Measurements from ENCODE around the gene TM4SF4. TPM values are rescaled to one million over a fixed set of nuclear protein-coding genes. Genes with fewer than 3 reads are reported as not detected.
"Not testable (repeated sequence)": the region's sequence is repeated elsewhere in the genome, so short reads cannot be mapped to it uniquely, and the experiment has no call there.

The TM4SF4 gene, protein sequence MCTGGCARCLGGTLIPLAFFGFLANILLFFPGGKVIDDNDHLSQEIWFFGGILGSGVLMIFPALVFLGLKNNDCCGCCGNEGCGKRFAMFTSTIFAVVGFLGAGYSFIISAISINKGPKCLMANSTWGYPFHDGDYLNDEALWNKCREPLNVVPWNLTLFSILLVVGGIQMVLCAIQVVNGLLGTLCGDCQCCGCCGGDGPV
- not detected for total RNA-seq

DNA sequence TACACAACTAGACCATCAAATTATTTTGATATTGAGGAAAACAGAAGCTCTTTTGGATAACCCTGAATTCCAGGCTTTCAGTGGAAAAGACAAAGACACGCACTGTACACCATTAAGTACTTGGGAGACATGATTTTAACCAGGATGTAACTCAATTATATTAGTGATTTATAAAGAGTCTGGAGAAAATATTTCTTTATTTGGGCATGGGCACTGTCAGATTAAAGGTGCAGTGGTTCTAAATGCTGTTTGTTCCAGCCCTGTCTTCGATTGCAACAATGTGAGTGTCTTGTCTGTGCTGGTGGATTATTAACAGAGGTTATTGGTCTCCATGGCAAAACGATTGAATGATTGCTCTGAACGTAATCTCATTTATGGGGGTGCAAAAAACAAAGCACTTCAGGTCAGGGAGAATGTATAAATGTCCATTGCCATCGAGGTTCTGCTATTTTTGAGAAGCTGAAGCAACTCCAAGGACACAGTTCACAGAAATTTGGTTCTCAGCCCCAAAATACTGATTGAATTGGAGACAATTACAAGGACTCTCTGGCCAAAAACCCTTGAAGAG lies at the start of gene TM4SF4:
TM4SF4 (plus strand) TSS at position 448 of the 568 bp plus-strand sequence. CDS start 181 bp downstream, outside the sequence.
- DNase-seq (ENCODE audit: low spot score in 2 of 2) (no peak), ATAC-seq (no peak)
- no peaks in the 10 kb centered on the region for H3K36me3 Mint-ChIP-seq
- H3K27ac Mint-ChIP-seq, result no peak within 1 kb of the TSS
- no peaks in the 10 kb centered on the region for H3K9me3 Mint-ChIP-seq

DNA sequence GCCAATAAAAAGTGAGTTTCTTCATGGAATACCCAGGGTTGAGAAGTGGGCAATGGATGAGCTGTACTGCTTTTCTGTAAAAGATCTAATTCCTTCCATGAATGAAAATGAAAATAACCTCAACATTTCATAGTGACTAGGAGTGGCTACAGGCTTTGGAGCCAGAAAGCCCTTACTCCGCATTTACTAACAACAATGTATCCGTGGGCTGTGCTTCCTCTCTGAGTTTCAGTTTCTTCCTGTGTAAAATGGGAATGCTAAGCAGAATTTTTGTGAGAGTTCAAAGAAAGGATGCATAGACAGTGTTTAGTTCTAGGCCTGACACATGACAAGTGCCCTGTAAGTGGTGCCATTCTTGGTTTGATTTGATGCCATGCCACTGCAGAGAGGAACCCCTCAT lies 49.6 kb upstream of the TM4SF4 start:
- no peak overlapping the region for H3K27ac Mint-ChIP-seq
- no peaks in the 10 kb centered on the region for H3K36me3 Mint-ChIP-seq
- ATAC-seq, result no peak
- DNase-seq (ENCODE audit: low spot score in 2 of 2), result no peak
- H3K9me3 Mint-ChIP-seq, result no peaks in the 10 kb centered on the region

DNA sequence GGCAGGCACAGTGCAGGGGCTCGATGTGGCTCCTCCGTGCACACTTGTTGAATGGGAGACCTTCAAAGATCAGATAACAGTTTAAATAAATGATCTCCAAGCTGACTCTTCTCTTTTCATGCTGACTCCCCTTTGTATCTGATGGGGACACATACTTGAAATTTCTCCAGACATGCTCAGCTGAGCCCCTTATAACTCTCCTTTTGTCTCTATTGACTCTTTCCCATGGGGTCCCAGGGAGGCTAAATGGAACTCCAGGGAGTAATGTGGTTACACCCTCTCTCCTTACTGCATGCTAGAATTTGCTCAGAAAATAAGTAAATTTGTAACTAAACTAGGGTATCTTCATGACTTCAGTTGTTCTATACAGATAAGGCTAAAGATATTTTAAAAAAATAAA lies 48.2 kb upstream of the TM4SF4 start:
- ATAC-seq (no peak), DNase-seq (ENCODE audit: low spot score in 2 of 2) (no peak)
- no peak overlapping the region for H3K27ac Mint-ChIP-seq
- no peaks in the 10 kb centered on the region for H3K36me3 Mint-ChIP-seq
- H3K9me3 Mint-ChIP-seq, result no peaks in the 10 kb centered on the region

DNA sequence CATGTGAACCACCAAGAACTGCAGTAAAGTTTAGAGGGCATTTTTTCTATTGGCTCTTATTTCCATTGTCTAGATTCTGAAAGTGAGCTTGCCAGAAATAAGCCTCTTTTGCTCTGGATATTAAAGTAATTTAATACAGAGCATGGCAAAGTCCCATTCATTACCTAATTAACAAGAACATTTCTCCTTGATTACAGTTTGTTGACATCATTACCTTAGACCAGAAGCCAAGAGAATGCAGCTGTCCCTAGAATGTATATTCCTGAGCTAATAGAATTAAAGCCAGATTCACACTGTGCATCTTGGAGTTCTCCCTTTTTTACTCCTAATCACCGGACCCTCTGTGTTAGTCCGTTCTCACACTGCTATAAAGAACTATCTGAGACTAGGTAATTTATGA lies 46.4 kb upstream of the TM4SF4 start:
- no peak overlapping the region for H3K27ac Mint-ChIP-seq
- no peak for ATAC-seq
- no peaks in the 10 kb centered on the region for H3K9me3 Mint-ChIP-seq
- H3K36me3 Mint-ChIP-seq, result no peaks in the 10 kb centered on the region
- DNase-seq (ENCODE audit: low spot score in 2 of 2), result no peak

DNA sequence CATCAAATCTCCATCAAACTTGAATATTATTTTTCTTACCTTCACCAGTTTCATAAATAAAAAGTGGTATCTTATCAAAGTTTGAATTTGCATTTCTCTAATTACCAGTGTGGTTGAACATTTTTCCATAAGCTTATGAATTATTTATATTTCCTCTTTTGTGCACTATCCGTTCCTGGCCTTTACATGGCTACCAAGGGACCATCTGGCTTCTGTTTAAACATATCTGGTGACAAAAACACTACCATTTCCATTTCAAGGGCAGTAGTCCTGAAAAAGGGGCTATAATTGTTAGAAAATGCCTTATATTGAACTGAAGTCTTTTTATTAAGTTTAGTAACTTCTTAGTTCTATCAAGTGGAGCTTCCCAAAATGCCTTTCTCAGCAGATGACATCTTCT lies 44.3 kb upstream of the TM4SF4 start:
- Mint-ChIP-seq H3K36me3 (no peaks in the 10 kb centered on the region), H3K27ac (no peak overlapping the region), H3K9me3 (no peaks in the 10 kb centered on the region)
- DNase-seq (ENCODE audit: low spot score in 2 of 2) (no peak), ATAC-seq (no peak)

DNA sequence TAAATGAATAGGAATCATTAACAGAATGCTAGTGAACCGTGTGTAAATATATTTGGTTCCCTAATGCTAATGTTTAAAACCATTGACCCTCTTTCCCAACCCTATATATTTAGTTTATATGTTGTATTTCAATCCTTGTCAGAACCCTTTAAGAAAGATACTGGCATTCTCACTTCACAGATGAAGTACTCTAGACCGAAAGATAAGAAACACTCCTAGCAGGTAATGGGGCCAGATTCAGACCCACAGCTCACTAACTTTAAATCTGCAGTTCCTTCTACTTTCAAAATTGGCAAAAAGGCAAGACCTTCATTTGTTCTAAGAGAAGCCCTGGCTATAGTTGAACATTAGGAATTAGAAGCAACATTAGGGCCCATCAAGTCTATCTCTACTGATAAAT lies 42.3 kb upstream of the TM4SF4 start:
- DNase-seq (ENCODE audit: low spot score in 2 of 2) (no peak), ATAC-seq (no peak)
- H3K36me3 Mint-ChIP-seq, result no peaks in the 10 kb centered on the region
- no peak overlapping the region for H3K27ac Mint-ChIP-seq
- H3K9me3 Mint-ChIP-seq, result no peaks in the 10 kb centered on the region

DNA sequence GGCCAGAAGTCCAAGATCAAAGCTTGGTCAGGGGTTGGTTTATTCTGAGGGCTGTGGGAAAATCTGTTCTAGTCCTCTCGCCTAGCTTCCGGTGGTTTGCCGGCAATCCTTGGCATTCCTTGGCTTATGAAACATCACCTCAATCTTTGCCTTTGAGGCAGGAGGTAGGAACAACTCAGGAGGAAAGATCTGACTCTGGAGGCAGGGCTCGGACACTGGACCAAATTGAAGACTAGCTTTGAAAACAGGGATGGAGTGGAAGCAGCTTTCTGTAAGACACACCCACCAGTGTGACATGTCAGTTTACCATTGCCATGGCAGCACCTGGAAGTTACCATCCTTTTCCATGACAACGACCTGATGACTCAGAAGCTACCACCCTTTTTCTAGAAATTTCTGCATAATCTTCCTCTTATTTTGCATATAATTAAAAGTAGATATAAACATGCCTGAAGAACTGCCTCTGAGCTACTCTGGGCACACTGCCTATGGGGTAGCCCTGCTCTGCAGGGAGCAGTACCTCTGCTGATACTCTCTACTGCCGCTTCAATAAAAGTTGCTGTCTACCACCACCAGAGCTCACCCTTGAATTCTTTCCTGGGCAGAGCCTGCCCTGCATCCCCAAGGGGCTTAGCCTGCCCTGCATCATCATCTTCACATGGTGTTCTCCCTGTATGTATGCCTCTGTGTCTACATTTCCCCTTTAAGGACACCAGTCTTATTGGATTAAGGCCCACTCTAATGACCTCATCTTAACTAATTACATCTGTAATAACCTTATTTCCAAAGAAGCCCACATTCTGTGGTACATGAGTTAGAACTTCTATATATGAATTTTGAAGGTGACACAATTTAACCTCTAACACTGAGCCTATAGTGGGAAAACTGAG lies 38.3 kb upstream of the TM4SF4 start:
- DNase-seq (ENCODE audit: low spot score in 2 of 2), result no peak
- Mint-ChIP-seq H3K27ac (no peak overlapping the region), H3K36me3 (no peaks in the 10 kb centered on the region), H3K9me3 (no peaks in the 10 kb centered on the region)
- ATAC-seq, result no peak

DNA sequence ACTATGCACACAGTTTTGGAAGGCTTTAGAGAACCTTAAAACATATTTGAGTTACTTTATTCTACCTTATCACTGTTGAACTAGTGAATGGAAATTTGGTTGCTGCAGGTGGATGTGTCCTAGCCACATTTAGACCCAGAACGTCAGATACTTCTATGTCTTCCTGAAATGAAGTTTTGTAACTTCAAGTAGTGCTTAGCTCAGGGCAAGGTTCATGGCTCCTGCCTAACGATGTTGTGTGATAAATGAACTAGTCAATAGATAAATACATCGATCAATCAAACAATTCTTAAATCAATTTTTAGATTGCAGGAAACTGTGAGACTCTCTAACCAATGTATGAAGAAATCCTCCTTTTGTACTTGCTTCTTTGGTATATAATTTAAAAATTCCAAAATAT lies 37.2 kb upstream of the TM4SF4 start:
- ATAC-seq (no peak), DNase-seq (ENCODE audit: low spot score in 2 of 2) (no peak)
- Mint-ChIP-seq H3K27ac (no peak overlapping the region), H3K9me3 (no peaks in the 10 kb centered on the region), H3K36me3 (no peaks in the 10 kb centered on the region)

DNA sequence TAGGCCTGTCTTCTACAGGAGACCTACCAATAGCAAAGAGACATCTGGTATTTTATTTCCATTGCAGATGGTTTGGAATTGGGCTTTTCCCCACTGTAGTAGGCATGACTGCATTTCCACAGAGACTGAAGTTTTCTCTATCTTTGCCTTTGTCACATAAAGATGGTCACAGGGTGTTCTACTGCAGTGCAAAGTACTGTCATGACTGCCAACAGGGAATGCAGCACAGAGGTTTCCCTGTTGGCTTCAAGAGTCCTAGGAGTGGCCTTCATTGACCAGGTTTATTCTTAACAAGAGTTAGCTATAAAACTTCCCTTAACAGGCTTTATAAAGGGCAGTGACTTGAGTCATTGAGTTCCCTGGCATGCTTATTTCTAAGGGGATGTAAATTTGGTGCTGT lies 36.8 kb upstream of the TM4SF4 start:
- Mint-ChIP-seq H3K9me3 (no peaks in the 10 kb centered on the region), H3K36me3 (no peaks in the 10 kb centered on the region), H3K27ac (no peak overlapping the region)
- ATAC-seq, result no peak
- DNase-seq (ENCODE audit: low spot score in 2 of 2), result no peak

DNA sequence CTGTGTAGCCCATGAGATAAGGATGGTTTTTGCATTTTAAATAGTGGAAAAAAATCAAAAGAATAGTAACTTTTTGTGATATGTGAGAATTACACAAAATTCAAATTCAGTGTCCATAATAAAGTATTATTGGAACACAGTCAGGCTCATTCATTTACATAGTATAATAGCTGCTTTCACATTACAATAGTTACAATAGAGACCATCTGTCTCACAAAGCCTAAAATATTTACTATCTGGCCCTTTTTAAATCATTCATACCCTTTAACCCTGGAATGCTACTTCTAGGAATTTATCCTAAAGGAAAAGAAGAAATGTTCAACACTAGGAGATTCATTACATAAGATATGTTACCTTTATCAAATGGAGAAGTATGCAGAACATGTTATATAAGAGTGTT lies 35.5 kb upstream of the TM4SF4 start:
- ATAC-seq (no peak), DNase-seq (ENCODE audit: low spot score in 2 of 2) (no peak)
- Mint-ChIP-seq H3K27ac (no peak overlapping the region), H3K36me3 (no peaks in the 10 kb centered on the region), H3K9me3 (no peaks in the 10 kb centered on the region)

DNA sequence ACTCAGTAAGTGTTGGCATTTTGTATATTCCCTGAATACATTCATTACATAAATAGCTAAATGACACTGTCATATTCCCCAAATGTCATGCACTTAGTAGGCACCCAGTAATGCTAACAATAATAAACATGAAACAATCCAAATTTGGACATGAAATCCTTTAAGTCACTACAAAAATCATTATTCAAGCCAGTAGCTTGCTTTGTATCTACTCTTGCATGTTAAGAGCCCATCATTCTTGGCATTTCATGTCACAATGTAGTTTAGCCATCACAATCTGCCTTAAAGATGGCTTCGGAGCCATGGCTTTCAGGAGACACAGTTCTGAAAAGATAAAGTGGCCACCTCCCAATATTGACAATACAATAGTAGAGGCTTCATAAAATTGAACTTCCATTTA lies 32.9 kb upstream of the TM4SF4 start:
- no peak overlapping the region for H3K27ac Mint-ChIP-seq
- H3K9me3 Mint-ChIP-seq, result no peaks in the 10 kb centered on the region
- DNase-seq (ENCODE audit: low spot score in 2 of 2), result no peak
- no peak for ATAC-seq
- H3K36me3 Mint-ChIP-seq, result no peaks in the 10 kb centered on the region

DNA sequence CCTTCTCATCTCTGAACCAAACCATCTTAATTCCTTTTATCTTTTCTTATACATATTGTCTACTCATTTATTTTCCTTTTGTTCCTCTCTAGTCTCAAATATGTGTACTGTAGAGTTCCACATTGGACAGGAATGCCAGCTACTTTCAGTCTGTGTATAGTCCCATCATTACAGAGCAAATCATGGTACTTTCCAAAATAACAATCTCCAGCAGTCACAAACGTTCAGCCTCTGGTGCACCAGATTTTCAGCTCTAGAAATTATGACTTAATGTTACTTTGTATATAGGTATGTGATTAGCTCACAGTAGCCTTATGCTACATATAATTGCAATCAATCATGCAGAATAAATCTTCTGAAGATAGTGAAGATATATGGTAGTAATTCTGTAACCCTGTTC lies 32.5 kb upstream of the TM4SF4 start:
- no peak overlapping the region for H3K27ac Mint-ChIP-seq
- no peak for DNase-seq (ENCODE audit: low spot score in 2 of 2)
- no peak for ATAC-seq
- no peaks in the 10 kb centered on the region for H3K36me3 Mint-ChIP-seq
- H3K9me3 Mint-ChIP-seq, result no peaks in the 10 kb centered on the region

DNA sequence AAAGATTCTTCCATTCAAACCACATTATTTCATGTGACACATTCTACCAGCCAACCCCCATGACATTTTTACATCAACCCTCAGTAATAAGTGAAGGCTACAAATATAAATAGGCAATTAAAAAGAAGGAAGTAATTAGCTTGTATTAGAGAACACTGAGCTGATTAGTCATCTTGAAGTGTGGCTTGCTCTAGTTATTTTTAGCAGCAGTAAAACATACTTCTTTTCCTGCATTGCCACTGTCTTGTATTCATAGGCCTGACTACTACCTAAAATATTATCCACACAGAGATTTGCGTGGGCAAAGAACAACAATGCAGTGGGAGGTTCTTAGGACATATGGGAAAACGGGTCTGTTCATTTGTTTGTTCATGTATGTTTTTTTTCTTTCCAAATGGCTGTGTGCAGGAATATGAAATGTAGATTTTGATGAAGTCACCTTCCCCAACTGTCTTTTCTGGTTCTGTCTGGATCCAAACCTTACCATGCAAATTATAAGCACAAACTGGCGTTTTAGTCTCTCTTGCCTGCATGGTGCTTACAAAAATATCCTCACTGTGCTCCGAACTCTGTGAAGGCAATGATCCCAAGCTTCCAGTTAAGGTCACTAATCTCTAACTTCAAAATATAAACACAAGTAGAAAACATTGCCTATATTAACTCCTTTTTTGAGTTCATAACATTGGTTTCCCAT lies 31.5 kb upstream of the TM4SF4 start:
- Mint-ChIP-seq H3K27ac (no peak overlapping the region), H3K36me3 (no peaks in the 10 kb centered on the region), H3K9me3 (no peaks in the 10 kb centered on the region)
- no peak for ATAC-seq
- DNase-seq (ENCODE audit: low spot score in 2 of 2), result no peak

DNA sequence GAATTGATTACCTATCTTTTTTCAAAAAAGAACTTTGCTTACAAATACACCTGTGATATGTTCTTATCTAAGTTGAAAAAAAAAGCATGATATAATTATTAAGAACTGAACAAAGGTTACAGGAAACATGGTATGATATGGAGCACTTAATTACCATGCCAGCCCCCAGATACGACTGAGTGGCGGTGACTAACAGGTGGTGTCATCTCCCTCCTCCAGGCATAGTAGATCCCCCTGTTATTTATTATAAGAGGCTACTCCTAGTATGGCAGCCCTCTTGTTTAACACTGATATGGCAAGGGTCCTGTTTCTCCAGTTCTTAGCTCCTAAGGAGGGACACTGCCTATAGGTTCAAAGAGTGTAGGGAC lies 31.0 kb upstream of the TM4SF4 start:
- ATAC-seq (no peak), DNase-seq (ENCODE audit: low spot score in 2 of 2) (no peak)
- Mint-ChIP-seq H3K36me3 (no peaks in the 10 kb centered on the region), H3K9me3 (no peaks in the 10 kb centered on the region), H3K27ac (no peak overlapping the region)

DNA sequence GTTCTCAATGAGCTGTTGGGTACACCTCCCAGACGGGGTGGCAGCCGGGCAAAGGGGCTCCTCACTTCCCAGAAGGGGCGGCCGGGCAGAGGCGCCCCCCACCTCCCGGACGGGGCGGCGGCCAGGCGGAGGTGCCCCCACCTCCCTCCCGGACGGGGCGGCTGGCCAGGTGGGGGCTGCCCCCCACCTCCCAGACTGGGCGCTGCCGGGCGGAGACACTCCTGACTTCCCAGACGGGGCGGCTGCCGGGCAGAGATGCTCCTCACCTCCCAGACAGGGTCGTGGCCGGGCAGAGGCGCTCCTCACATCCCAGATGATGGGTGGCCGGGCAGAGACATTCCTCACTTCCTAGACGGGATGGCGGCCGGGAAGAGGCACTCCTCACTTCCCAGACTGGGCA lies 29.6 kb upstream of the TM4SF4 start:
- DNase-seq (ENCODE audit: low spot score in 2 of 2); H3K27ac Mint-ChIP-seq; H3K9me3 Mint-ChIP-seq; H3K36me3 Mint-ChIP-seq; ATAC-seq: not testable (repeated sequence)

DNA sequence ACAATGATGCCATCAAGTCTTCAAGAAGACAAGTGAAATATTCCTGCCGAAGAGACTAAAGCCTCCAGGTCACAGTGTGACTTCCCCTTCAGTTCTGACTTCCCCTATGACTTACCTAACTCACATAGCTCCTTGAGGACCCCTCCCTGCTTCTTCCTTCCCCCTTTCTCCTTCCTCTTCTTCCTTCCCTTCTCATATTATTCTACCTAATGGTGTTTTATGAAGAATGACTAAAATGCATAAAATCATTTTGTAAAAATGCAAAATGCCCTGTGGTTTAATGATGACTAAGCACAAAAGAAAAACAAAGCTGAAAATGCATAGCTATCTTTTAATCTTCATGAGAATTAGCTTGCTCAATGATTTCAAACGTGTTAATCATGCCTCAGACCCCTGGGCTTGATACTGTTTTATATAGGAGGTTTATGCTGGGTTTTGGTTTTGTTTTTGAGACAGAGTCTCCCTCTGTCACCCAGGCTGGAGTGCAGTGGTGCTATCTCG lies 26.1 kb upstream of the TM4SF4 start:
- Mint-ChIP-seq H3K9me3 (peaks cover 10 to 16% of the 10 kb centered on the region in 2 donors), H3K27ac (peak overlapping the region in 1 of 2 donors; percentile 40), H3K36me3 (peaks cover 10 to 11% of the 10 kb centered on the region in 2 donors)
- ATAC-seq (no peak), DNase-seq (ENCODE audit: low spot score in 2 of 2) (no peak)

DNA sequence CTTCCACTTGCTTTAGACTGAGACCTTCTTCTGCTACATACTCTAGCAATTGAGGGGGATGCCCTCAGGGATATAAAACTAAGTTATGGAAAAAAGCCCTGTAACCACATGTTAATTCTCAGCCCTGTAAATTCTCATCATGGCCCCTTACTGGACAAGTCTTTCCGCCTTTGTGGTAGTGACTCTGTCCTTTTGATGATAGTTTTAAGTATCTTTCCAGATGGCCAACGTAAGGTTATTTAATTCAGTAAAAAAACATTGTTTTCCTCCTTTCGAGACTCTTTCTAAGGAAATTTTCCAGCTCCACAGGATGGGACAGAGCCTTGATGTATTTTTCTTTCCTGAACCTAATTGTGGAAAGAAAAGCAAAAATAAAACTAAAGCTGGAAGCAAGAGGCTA lies 25.3 kb upstream of the TM4SF4 start:
- Mint-ChIP-seq H3K27ac (no peak overlapping the region), H3K36me3 (peaks cover 10 to 11% of the 10 kb centered on the region in 2 donors), H3K9me3 (peaks cover 10 to 16% of the 10 kb centered on the region in 2 donors)
- no peak for DNase-seq (ENCODE audit: low spot score in 2 of 2)
- ATAC-seq, result no peak

All from activated naive CD4-positive, alpha-beta T cell treated with anti-CD3 and anti-CD28 coated beads, Interleukin-2, amount 50 U/mL, for 72 hours (primary cell).